Sigmoid colon (tissue), 4 donors: ENCODE measurements around the gene MPPE1.

Experiments used
- CTCF ChIP-seq, 4 experiments: fragments of 450-650 bp in 3 of 4; fragments of 200-600 bp in 1 of 4; IDR thresholded peaks; one replicate each; pipeline ENCODE4 v1.5.1; 2016 to 2019; ENCODE audit warnings: antibody characterized with exemption in 4 of 4, mild to moderate bottlenecking in 3 of 4, moderate library complexity in 2 of 4
- POLR2AphosphoS5 ChIP-seq, 4 donors: sonication (generic); formaldehyde crosslinking; IDR thresholded peaks; one replicate each; pipeline ENCODE4 v1.6.1; 2017; ENCODE audit warnings: antibody characterized with exemption in 4 of 4

- TF ChIP-seq POLR2AphosphoS5 (IDR thresholded peaks at IDR 0.05) (no peak), CTCF (IDR thresholded peaks at IDR 0.05) (no peak)
Measured at GRCh38 chr18:11923450-11923849, 15.3 kb upstream of the MPPE1 start.
